ENCODE measurements around the gene SPATA16.
"Not testable (repeated sequence)": the region's sequence is repeated elsewhere in the genome, so short reads cannot be mapped to it uniquely, and the experiment has no call there.

SPATA16 gene, protein sequence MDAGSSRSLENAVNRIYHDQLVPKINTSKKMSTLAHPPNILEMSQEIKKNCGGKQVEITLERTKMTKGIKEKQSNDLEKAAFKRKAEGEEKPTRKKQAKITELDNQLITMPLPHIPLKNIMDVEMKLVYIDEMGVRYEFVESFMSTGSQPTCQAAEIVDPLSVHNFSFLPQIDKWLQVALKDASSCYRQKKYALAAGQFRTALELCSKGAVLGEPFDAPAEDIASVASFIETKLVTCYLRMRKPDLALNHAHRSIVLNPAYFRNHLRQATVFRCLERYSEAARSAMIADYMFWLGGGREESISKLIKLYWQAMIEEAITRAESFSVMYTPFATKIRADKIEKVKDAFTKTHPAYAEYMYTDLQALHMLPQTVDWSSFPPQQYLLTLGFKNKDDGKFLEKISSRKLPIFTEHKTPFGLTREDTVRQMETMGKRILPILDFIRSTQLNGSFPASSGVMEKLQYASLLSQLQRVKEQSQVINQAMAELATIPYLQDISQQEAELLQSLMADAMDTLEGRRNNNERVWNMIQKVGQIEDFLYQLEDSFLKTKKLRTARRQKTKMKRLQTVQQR

DNA sequence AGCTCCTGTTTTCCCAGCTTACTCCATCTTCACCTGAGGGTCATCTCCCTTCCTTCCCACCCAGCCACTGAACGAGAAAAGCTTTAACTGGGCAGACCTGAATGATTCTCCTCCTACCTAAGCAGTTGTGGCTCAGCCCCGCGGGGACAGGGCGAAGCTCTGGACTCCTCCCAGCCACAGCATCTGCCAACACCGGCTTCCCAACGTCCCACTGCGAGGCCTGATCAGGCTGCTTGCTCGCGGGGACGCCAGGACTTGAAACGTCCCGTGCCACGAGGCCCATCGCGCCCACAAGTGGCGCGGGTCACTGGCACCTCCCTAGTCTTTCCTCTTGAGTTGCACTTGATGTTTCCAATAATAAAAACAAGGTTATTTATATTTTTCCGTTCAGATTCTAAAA, at the start of gene SPATA16:
SPATA16 (minus strand) TSS at position 250 of the 400 bp plus-strand sequence. CDS start 23,504 bp downstream, outside the sequence.
- DNase-seq, result no peak

DNA sequence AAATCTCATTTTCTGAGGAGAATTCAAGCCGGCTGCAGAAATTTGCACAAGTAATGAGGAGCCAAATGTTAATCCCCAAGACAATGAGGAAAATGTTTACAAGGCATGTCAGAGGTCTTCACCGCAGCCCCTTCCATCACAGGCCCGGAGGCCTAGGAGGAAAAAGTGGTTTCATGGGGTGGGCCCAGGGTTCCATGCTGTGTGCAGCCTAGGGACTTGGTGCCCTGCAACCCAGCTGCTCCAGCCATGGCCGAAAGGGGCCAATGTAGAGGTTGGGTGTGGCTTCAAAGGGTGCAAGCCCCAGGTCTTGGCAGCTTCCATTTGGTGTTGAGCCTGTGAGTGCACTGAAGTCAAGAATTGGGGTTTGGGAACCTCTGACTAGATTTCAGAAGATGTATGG, 42.0 kb upstream of the SPATA16 start:
- DNase-seq, result not testable (repeated sequence)

DNA sequence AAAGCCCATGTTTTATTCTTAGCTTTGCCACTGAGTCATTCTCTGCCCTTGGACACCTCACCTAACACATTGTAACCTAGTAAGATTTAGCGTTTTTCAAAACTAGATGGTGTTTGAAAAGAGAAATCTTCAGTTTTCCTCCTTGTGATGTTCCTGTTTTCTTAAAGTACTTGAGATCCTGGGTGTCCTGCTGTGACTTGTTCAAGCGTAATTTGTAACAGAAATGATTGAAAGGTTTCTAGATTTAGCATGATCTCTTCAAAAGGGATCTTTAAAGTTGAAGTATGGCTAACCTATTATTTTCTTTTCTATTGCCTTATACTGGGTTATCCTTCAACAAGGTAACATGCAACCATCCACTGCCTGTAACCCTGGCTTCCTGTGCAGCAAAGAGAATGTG, 32.6 kb upstream of the SPATA16 start:
- no peak for DNase-seq

DNA sequence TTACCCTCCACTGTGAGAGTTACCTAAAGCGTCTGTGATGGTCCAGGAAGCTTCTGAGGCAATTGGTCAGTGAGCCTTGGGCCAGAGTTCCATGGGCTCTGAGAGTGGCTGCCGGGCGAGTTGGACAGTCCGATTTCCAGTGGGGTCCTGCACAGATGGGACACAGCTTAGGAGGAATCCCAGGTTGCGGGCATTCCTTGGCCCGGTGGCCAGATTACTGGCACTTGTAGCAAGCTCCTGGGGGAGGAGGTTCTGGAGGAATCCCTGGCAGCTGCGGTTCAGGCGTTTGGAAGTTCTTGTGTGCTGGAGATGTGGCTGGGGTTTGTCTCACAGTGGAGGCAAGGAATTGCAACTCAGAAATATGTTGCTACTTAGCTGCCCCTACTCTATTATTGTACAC, 18.1 kb upstream of the SPATA16 start:
- not testable (repeated sequence) for DNase-seq

GRCh38 chr3:173156533-173156932, 15.5 kb upstream of the SPATA16 start:
- not testable (repeated sequence) for DNase-seq

GRCh38 chr3:173153631-173154030, 12.6 kb upstream of the SPATA16 start:
- DNase-seq, result no peak

DNA sequence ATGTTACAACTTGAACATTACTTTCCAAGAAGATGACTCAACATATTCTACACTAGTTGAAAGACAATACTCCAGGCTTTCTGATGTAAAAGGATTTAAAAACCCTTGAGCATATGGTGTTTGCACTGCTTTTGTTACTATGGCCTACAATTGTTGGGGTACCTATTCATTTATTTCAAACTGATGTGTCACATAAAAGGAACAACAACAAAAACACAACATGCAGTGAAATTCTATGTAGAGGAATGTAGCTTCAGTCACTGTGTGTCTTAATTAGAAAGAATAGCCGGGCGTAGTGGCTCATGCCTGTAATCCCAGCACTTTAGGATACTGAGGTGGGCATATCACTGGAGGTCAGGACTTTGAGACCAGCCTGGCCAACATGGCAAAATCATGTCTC, 1.6 kb downstream of the SPATA16 start:
- DNase-seq, result no peak

DNA sequence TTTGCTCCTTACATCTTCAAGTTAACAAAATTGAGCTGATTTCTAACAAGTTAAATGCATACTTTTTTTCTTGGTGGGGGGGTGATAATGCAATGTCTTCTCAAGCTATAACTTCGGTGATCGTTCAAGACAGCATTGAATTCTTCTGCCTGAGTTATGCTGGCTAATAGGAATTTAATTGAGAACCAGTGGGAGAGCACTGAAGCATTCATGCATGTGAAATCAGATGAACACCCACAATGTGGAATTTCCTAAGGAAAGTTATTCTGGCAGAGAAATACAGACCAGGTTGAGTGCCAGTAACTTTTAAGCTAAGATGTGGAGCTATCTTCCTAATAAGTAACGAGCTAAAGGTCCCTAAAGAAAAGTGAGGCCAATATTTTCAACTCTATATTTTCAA, 3.0 kb downstream of the SPATA16 start:
- no peak for DNase-seq

DNA sequence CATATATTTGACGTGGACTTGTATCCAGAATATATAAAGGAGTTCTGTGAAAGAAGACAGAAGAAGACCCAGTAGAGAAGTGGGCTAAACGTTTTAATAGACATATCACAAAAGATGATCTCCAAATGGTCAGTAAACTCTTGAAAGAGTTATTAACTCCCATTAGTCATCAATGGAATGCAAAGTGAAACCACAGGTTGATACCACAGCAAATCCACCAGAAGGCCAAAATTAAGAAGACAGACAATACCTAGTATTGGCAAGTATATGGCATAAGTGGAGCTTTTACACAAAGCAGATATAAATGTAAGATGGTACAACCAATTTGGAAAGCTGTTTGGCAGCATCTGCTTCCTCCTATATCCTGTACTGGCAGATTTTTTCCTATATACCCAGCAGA, 6.0 kb downstream of the SPATA16 start:
- no peak for DNase-seq

DNA sequence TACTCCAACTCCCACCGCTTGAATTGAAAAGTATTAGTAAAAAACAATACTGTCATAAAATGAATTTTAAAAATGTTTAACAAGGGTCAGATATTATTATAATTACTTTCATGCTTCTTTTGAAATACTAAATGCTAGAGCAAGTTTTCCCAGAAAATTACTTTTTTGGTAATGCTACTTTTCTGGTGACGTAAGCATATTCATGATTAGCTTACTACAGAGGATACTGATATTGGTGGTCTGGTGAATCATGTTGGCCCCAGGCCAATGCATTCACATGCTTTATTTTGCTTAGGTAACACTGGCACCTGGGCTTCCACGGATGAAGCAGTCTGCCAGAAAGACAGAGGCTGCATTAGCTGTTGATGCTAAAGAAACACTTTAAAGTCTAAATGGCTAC, 12.4 kb downstream of the SPATA16 start:
- DNase-seq, result peak; percentile 7

- DNase-seq, result no peak
Observed at GRCh38 chr3:173111321-173111720, 29.7 kb downstream of the SPATA16 start.

- peak; percentile 6 for DNase-seq
Observed at GRCh38 chr3:173109143-173109542, 31.9 kb downstream of the SPATA16 start.

- DNase-seq, result no peak
Observed at GRCh38 chr3:173103469-173103868, 37.6 kb downstream of the SPATA16 start.

GRCh38 chr3:173098959-173099358, 42.1 kb downstream of the SPATA16 start:
- DNase-seq, result no peak

GRCh38 chr3:173096994-173097785, 43.8 kb downstream of the SPATA16 start:
- DNase-seq, result no peak

DNA sequence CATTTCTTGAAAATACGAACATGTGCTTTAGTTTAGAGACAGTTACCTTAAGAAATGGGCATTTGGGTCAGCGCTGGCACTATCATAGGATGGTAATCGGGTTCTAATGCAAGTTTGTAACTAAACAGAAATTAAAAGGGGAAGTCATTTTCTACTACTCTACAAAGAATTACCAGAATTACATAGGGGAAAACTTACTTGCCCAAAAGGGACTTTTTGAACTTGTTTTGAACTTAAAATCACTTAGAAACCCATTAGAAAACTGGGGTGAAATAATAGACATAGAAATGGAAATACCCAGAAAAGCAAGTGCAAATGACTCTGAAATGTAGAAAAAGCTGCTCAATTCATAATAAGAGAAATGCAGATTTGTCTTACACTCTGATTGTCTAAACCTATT, 44.9 kb downstream of the SPATA16 start:
- DNase-seq, result no peak

DNA sequence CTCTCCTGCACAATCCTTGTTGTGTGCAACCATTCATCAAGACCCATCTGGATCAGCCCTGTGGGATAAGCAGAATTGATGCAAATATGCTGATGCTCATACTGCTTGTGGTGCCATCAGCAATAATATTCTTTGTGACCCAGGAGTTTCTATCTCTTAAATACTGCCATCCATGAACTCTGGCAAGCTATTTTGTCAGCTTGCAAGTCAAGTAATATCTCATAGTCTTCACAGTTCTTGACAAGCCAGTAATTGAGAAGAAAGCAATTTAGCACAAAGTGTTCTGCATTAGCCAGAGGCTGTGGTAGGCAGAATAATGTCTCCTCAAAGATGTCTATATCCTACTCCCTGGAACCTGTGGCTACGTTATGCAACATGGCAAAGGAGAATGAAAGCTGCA, 49.0 kb downstream of the SPATA16 start:
- no peak for DNase-seq

- no peak for DNase-seq
Observed at GRCh38 chr3:173090492-173090891, 50.5 kb downstream of the SPATA16 start.

DNA sequence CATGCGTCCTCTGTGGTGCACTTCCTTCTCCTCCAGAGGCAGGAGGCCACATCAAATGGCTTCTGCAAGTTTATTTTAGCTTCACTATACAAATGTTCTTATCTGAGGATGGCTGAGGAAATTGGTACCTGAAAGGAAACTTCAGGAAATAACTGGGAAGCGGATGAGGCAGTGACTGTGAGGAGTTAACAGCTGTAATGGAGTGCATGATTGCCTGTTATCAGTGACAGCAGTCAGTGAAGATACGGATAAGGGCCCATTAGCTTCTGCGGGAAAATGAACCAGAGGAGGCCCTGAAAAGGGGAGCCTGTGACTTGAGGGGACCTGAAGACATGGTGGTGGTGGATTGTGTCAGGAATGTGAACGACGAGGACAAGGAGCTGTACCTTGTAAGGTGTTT, 51.8 kb downstream of the SPATA16 start:
- DNase-seq, result no peak

GRCh38 chr3:173078525-173078924, 62.5 kb downstream of the SPATA16 start:
- no peak for DNase-seq

- DNase-seq, result no peak
Observed at GRCh38 chr3:173066044-173067004, 74.7 kb downstream of the SPATA16 start.

DNA sequence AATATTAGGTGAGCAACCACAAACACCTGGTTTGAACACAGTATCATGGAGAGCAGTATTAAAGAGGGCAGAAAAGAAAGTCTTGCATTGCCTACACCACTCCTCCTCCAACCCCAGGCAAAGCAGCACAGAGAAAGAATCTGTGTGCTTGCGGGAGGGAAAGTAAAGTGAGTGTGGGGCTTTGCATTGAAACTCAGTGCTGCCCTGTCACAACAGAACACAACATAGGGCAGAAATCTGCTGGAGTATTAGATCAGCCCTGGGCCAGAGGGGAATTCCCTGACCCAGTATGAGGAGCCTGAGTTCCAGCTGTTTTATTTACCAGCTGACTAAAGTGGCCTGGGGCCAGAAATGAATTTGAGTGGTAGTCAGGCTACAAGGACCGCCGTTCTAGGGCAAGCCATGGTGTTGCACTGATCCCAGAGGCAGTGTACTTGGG, 75.5 kb downstream of the SPATA16 start:
- no peak for DNase-seq

- no peak for DNase-seq
Observed at GRCh38 chr3:173064631-173065030, 76.4 kb downstream of the SPATA16 start.
